Gastroesophageal sphincter (tissue), 4 donors: Measurements from ENCODE around the gene ZNF219. TPM values are rescaled to one million over a fixed set of nuclear protein-coding genes. Genes with fewer than 3 reads are reported as not detected.
A peak's percentile ranks its signal among the peaks of the same experiment; 100 is the strongest.

Experiments
- ATAC-seq: fragments of 150-250 bp; one replicate; pipeline ENCODE4 v1.9.1; 2016; ENCODE audit warnings: mild to moderate bottlenecking, moderate library complexity
- H3K27ac ChIP-seq, 4 donors: fragments of 200-600 bp; sonication (generic) in 3 of 4; 1 replicate in 3 of 4; 2 replicates in 1 of 4; pipeline ENCODE4 v1.5.1; 2016 to 2019
- H3K27me3 ChIP-seq: fragments of 200-600 bp; sonication (generic); one replicate; pipeline ENCODE4 v1.5.1; 2019
- H3K36me3 ChIP-seq, 2 donors: fragments of 200-600 bp; sonication (generic); one replicate each; pipeline ENCODE4 v1.5.1; 2019; ENCODE audit warnings: control low read depth in 1 of 2
- H3K4me1 ChIP-seq, 3 donors: fragments of 200-600 bp; sonication (generic); 1 replicate in 2 of 3; 2 replicates in 1 of 3; pipeline ENCODE4 v1.5.1; 2016 to 2019; ENCODE audit warnings: control low read depth in 2 of 3
- H3K4me3 ChIP-seq, 2 donors: fragments of 200-600 bp; sonication (generic); one replicate each; pipeline ENCODE4 v1.5.1; 2019; ENCODE audit warnings: mild to moderate bottlenecking in 1 of 2, moderate library complexity in 1 of 2
- H3K9me3 ChIP-seq, 3 donors: fragments of 200-600 bp; sonication (generic); one replicate each; pipeline ENCODE4 v1.5.1; 2017 to 2019; ENCODE audit warnings: control low read depth in 2 of 3
- CTCF ChIP-seq, 4 experiments: fragments of 200-600 bp in 2 of 4; fragments of 450-650 bp in 2 of 4; sonication (generic) in 1 of 4; IDR thresholded peaks; one replicate each; pipeline ENCODE4 v1.5.1; 2017 to 2019; ENCODE audit warnings: antibody characterized with exemption in 4 of 4, mild to moderate bottlenecking in 2 of 4, moderate library complexity in 2 of 4
- EP300 ChIP-seq: sonication (generic); formaldehyde crosslinking; IDR thresholded peaks from one replicate; pipeline ENCODE4 v1.6.1; 2017; ENCODE audit warnings: antibody characterized with exemption, mild to moderate bottlenecking
- POLR2A ChIP-seq, 2 donors: fragments of 450-650 bp; IDR thresholded peaks; one replicate each; pipeline ENCODE4 v1.6.1; 2017; ENCODE audit warnings: antibody characterized with exemption in 2 of 2, mild to moderate bottlenecking in 2 of 2, moderate library complexity in 1 of 2
- POLR2AphosphoS5 ChIP-seq: sonication (generic); formaldehyde crosslinking; IDR thresholded peaks from one replicate; pipeline ENCODE4 v1.6.1; 2017; ENCODE audit warnings: antibody characterized with exemption
- WGBS, 2 donors: methylation state at CpG; one replicate each; pipeline ENCODE4 v1.1.5; 2018; ENCODE audit warnings: low coverage in 1 of 2; 5-methylcytosine and 5-hydroxymethylcytosine counted together
- total RNA-seq, 4 donors: library from RNA; depleted of rRNA; stranded (reverse); fragments of >200 nt; gene quantifications; one replicate each; pipeline ENCODE4 v1.1.0, GENCODE V29; 2016

Gene ZNF219
- total RNA-seq, 4 donors from 2014 or later = 42.5 to 112 (median 77.4) TPM

GRCh38 chr14:21106176-21106497, 7.7 kb upstream of the ZNF219 start:
- TF ChIP-seq EP300 = no peak
- no peak for TF ChIP-seq POLR2A (IDR thresholded peaks at IDR 0.05)
- no peak for TF ChIP-seq CTCF (IDR thresholded peaks at IDR 0.05)
- TF ChIP-seq POLR2AphosphoS5 = no peak
- WGBS, 2 donors = 46 to 67% methylated on average over 4 of the region's 4 CpGs
- H3K4me3 ChIP-seq = no peak overlapping the region
- ATAC-seq = no peak
- H3K9me3 ChIP-seq = no peaks in the 10 kb centered on the region
- peaks cover 2 to 55% (median 27%) of the 10 kb centered on the region in 3 donors for H3K4me1 ChIP-seq
- H3K27ac ChIP-seq = peak overlapping the region in 3 of 4 donors; percentile 36 to 99 (median 54)
- H3K36me3 ChIP-seq = no peaks in the 10 kb centered on the region
- no peaks in the 10 kb centered on the region for H3K27me3 ChIP-seq

GRCh38 chr14:21105095-21105494, 6.6 kb upstream of the ZNF219 start:
- H3K27me3 ChIP-seq = no peaks in the 10 kb centered on the region
- H3K36me3 ChIP-seq = no peaks in the 10 kb centered on the region
- no peak for ATAC-seq
- 38 to 67% methylated on average over 2 to 3 of the region's 8 CpGs for WGBS, 2 donors
- H3K4me1 ChIP-seq = peaks cover 2 to 56% (median 27%) of the 10 kb centered on the region in 3 donors
- no peak overlapping the region for H3K4me3 ChIP-seq
- peak overlapping the region in 3 of 4 donors; percentile 98 to 99 (median 99) for H3K27ac ChIP-seq
- TF ChIP-seq CTCF (IDR thresholded peaks at IDR 0.05) (no peak), POLR2AphosphoS5 (no peak), EP300 (no peak), POLR2A (IDR thresholded peaks at IDR 0.05) (no peak)
- H3K9me3 ChIP-seq = no peaks in the 10 kb centered on the region

- H3K4me1 ChIP-seq = peaks cover 4 to 62% (median 27%) of the 10 kb centered on the region in 3 donors
- WGBS, 2 donors = 4 to 70% methylated on average over 1 to 8 of the region's 8 CpGs
- H3K36me3 ChIP-seq = no peaks in the 10 kb centered on the region
- TF ChIP-seq POLR2A (IDR thresholded peaks at IDR 0.05) (no peak), CTCF (IDR thresholded peaks at IDR 0.05) (peak; percentile 84 to 96 (median 94))
- no peaks in the 10 kb centered on the region for H3K27me3 ChIP-seq
- H3K9me3 ChIP-seq = no peaks in the 10 kb centered on the region
- peak overlapping the region; percentile 47 to 77 for H3K4me3 ChIP-seq
- peak; percentile 71 for ATAC-seq
- H3K27ac ChIP-seq = peak overlapping the region; percentile 79 to 99 (median 98)
Observed at GRCh38 chr14:21104448-21105060, 6.1 kb upstream of the ZNF219 start.

- H3K9me3 ChIP-seq = no peaks in the 10 kb centered on the region
- no peaks in the 10 kb centered on the region for H3K36me3 ChIP-seq
- TF ChIP-seq POLR2A (IDR thresholded peaks at IDR 0.05) (peak; percentile 69 to 72), EP300 (no peak), POLR2AphosphoS5 (peak; percentile 73), CTCF (IDR thresholded peaks at IDR 0.05) (peak in 3 of 4 experiments; percentile 69 to 95 (median 89))
- peak overlapping the region; percentile 79 to 99 (median 98) for H3K27ac ChIP-seq
- peaks cover 7 to 69% (median 31%) of the 10 kb centered on the region in 3 donors for H3K4me1 ChIP-seq
- WGBS, 2 donors = 0% methylated on average over 4 of the region's 62 CpGs; no CpG with 5 or more reads in 1 of the 2 donors
- no peaks in the 10 kb centered on the region for H3K27me3 ChIP-seq
- peak; percentile 96 for ATAC-seq
- H3K4me3 ChIP-seq = peak overlapping the region; percentile 47 to 77
Observed at GRCh38 chr14:21103710-21104447, 5.4 kb upstream of the ZNF219 start.

- WGBS, 2 donors = 0 to 1% methylated on average over 2 to 9 of the region's 9 CpGs
- H3K36me3 ChIP-seq = no peaks in the 10 kb centered on the region
- no peak for ATAC-seq
- peaks cover 7 to 70% (median 31%) of the 10 kb centered on the region in 3 donors for H3K4me1 ChIP-seq
- peak in 1 of 4 experiments; percentile 71 for TF ChIP-seq CTCF (IDR thresholded peaks at IDR 0.05)
- TF ChIP-seq POLR2A (IDR thresholded peaks at IDR 0.05) = no peak
- no peak for TF ChIP-seq EP300
- no peaks in the 10 kb centered on the region for H3K27me3 ChIP-seq
- H3K9me3 ChIP-seq = no peaks in the 10 kb centered on the region
- peak overlapping the region; percentile 47 to 77 for H3K4me3 ChIP-seq
- peak overlapping the region; percentile 79 to 99 (median 98) for H3K27ac ChIP-seq
Observed at GRCh38 chr14:21103411-21103709, 4.9 kb upstream of the ZNF219 start.
